ENCODE results near the gene CDC123.
"Not testable (repeated sequence)": the region's sequence is repeated elsewhere in the genome, so short reads cannot be mapped to it uniquely, and the experiment has no call there.

CDC123 gene

DNA sequence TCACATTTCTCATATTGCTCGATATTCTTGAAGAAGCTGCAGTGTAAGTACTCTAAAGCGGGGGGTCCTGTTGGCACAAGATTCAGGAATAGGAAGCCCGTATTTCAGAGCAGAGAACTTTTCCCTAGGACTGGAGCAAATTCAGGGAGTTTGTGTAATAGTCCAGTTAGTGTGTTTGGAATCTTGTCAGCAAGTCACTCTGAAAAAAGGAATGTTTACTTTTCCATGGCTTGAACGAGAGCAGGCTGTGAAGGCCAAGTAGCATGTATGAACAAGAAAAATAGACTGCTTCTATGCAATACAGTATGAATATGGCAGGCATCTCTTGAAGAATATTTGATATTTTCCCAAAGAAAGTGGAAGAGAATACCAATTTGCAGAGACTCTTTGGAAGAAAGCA is 39.8 kb downstream of the CDC123 start:
- no peak for DNase-seq (ENCODE audit: low read depth)

DNA sequence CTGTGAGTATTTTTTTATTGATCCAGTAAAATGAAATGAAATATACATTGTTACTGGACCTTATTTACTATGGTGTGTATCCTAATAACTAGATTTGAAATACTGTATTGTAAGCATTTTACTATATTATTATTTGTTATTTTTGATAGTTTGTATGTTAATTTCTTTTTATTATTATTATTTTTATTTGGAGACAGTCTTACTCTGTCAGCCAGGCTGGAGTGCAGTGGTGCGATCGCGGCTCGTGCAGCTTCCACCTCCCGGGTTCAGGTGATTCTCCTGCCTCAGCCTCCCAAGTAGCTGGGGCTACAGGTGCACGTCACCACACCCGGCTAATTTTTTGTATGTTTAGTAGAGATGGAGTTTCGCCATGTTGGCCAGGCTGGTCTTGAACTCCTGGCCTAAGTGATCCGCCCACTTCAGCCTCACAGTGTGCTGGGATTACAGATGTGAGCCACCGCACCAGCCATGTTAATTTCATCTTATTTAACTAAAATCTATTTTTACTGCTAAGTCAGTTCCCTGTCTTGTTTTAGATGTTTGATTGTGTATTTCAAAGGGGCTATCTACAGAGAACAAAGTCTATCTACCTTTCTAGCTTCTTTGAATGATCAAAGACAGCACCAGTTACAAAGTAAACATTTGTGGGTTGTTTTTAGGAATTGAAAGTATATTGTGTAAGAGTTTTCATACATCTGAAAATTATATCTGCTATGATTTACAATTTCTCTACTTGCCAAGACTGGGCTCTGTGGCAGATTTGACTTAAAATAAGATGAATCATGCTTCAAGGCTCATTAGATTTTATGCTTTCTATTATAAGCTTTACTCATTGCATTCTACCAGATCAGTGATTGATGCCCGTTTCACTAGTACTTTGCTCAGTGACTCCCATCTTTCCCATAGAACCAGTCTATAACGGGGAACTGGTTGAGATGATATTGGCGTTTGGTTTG is 41.6 kb downstream of the CDC123 start:
- no peak for DNase-seq (ENCODE audit: low read depth)

DNA sequence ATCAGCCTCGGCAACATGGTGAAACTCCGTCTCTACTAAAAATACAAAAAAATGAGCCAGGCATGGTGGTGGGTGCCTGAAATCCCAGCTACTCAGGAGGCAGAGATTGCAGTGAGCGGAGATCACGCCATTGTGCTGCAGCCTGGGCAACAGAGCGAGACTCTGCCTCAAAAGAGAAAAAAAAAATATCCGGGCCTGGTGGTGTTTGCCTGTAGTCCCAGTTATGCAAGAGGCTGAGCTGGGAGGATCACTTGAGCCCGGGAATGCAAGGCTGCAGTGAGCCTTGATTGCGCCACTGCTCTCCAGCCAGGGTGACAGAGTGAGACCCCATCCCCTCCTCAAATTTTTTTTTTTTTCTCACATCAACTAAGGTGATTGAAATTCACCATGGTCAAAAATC is 42.8 kb downstream of the CDC123 start:
- no peak for DNase-seq (ENCODE audit: low read depth)

DNA sequence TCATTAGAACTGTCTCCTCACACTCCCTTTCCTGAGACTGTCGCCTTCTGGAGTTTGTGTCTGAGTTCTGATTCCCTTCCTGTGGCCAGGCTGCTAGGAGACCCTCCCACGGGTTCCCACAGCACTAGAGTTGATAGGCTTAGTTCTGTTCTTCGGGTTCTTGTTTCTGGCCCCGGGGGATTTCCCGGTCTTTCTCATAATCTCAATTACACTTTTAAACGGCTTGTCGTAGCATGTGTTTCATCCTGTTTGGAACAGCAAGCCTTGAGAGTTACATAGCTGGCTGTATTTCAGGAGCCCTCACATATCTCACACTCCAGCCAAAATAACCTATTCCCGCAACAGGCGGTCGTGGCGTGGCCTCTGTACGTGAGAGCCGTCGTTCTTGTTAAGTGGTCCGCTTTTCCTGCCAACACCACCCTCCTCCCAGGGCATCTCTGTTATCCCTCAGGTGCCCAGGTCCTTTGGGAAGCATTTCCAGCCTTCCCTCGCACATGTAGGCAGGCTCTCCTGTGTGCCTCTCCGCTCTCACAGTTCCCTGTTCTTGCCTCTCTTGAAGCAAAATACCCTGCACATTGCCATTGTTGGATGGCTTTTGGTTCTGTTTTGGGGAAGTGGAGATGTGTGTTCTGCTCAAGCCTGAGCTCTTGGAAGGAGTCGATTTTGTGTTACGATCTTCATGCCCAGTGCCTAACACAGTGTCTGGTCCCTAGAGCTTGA is 46.0 kb downstream of the CDC123 start:
- DNase-seq (ENCODE audit: low read depth) = peak; percentile 14

DNA sequence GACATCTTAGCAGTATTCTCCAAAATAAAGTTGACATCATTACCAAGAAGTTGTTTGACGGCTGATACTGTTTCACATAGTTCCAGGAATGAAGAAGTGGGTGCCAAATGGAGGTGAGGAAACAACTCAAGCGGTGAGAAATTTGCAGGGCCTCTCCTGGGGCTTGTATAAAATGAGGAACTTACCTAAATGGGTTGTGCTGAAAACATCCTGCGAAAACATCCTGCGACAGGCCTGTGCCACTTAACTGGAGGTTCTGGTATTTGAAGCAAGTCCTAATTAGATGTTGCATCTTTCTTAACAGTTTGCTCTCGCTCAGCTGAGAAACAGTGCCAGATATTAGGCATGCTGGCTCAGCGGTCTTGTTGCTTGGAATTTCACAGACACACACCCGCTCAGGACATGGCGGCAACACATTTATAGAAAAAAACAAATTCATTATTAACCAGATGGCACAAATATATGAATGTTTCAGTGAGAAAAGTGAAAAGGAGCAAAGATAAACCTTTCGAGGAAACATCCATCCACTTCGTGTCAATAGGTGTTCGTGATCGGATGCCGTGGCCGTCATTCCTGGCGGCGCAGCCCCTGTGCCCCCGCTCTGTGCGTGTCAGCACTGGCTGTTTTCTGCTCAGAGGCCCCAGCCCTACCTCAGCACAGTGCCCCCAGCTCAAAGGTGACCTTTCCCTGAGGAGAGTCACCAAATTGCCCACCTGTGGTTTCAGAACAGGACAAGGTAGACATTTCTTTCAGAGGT is 48.1 kb downstream of the CDC123 start:
- no peak for DNase-seq (ENCODE audit: low read depth)

DNA sequence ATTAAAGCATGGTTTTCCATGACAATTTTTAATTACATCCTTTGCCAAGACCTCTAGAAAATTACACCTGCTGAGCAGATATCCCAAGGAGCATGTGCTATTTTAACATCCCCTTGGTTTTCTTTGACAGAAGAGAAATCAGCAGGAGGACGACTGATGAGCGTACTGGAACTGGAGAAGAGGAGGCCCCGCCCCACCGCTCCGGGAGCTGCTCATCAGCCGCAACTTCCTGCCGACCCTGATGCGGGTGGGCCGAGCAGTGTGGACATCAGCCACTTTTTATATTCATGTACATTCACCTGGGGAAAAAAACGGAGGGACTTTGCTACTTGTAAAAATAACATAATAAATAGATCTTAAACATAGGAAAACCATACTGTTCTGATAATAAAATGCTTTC is 54.2 kb downstream of the CDC123 start:
- DNase-seq (ENCODE audit: low read depth) = no peak

DNA sequence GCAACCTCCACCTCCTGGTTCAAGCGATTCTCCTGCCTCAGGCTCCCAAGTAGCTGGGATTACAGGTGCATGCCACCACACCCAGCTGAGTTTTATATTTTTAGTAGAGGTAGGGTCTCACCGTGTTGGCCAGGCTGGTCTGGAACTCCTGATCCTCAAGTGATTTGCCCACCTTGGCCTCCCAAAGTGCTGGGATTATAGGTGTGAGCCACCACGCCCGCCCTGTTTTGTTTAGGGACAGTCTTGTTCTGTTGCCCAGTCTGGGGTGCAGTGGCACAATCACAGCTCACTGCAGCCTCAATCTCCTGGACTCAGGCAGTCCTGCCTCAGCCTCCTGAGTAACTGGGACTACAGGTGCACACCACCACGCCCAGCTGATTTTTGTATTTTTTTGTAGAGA is 54.7 kb downstream of the CDC123 start:
- DNase-seq (ENCODE audit: low read depth) = not testable (repeated sequence)

DNA sequence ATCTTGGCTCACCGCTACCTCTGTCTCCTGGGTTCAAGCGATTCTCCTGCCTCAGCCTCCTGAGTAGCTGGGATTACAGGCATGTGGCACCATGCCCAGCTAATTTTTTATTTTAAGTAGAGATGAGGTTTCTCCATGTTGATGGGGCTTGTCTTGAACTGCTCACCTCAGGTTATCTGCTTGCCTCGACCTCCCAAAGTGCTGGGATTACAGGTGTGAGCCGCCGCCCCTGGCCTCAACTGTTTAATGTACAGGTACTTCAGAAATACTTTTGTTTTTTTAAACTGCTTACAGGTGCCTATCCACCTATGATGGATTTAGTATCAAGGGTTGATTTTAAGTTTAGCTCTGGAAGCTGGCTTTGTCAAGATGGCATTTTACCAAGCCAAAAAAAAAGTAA is 55.6 kb downstream of the CDC123 start:
- no peak for DNase-seq (ENCODE audit: low read depth)

DNA sequence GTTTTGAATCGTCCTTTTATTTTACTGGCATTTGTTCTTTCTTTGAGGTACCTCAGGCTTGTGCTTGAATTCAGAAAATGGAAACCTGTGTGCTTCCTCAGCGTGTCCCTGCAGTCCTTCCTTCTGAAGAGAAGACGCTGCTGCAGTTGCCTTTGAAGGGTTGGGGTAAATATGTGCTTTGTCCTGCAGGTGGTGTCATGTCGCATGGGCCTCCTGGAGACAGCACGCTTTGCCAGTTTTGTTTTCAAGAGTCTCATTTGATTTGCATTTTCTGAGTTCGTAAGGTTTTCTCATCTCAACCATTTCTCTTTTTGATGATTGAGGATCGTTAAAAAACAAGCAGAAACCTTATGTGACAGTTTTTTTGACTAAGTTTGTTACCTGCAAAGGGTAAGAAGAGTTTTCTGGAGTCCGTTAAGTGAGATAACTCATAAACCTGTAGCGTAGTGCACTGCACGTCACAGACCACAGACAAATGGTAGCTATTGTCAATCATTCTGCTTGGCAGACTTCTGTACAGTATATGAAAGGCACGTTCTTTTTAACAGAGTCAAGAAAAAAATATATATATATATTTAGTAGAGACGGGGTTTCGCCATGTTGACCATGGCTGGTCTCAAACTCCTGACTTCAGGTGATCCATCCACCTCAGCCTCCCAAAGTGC is 57.0 kb downstream of the CDC123 start:
- DNase-seq (ENCODE audit: low read depth) = no peak

DNA sequence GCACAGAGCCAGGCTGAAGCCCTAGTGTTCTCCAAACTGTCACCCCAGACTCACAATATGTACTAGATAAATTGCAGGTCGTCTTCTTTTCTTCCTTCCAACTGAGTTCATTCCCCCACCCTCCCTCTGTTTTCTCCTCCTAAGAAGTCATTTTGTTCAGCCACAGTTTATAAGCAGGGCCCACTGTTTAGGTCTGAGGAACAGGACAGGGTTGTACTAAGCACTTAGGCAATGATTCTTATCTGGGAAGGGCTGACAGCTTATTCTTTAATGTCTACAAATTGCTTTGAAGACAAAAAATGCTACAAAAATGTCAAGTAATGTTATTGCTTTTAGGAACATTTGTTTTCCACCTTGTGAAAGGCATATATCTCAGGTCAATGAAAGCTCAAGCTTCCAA is 59.1 kb downstream of the CDC123 start:
- no peak for DNase-seq (ENCODE audit: low read depth)

DNA sequence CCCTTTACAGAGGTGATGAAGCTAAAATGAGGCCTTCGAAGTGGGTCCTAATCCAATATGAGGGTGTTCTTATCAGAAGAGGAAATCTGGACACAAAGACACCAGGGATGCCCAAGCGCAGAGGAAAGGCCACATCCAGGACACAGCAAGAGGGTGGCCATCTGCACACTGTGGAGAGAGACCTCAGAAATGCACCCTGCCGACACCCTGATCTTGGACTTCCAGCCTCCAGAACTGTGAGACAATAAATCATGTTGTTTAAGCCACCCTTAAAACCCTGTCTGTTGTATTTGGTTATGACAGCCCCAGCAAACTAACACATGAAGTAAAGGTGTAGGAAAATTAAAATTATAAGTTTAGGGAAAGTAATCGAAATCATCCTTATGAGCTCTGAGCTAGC is 64.0 kb downstream of the CDC123 start:
- no peak for DNase-seq (ENCODE audit: low read depth)

DNA sequence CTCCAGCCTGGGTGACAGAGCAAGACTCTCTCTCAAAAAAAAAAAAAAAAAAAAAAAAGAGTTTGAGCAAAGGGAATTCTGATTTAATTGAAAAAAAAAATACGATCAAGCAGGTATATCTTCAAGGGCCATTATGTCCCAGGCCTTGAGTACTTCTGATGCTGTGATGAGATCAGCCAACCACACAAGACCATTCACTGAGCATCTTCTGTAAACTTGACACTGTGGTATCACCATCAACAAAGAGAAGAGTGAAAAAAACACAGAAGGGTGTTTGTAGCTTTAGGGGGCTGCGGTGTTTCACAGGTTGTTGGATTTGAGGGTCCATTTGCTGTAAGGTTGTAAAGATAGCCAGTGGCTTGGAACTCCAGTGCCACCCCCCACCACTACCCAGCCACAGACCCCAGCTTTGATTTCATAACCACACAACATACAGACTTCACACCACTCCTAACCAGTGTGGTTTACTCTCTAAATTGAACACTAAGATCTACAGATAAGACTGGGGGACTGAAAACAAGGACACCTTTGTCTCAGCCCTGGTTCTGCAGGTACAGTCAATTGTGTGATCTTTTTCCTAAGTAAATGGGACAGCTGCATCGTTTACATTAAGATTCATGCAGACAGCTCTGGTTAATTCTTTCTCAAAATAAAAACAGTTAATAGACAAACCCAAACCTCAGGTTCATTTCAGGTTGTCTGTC is 66.4 kb downstream of the CDC123 start:
- no peak for DNase-seq (ENCODE audit: low read depth)

DNA sequence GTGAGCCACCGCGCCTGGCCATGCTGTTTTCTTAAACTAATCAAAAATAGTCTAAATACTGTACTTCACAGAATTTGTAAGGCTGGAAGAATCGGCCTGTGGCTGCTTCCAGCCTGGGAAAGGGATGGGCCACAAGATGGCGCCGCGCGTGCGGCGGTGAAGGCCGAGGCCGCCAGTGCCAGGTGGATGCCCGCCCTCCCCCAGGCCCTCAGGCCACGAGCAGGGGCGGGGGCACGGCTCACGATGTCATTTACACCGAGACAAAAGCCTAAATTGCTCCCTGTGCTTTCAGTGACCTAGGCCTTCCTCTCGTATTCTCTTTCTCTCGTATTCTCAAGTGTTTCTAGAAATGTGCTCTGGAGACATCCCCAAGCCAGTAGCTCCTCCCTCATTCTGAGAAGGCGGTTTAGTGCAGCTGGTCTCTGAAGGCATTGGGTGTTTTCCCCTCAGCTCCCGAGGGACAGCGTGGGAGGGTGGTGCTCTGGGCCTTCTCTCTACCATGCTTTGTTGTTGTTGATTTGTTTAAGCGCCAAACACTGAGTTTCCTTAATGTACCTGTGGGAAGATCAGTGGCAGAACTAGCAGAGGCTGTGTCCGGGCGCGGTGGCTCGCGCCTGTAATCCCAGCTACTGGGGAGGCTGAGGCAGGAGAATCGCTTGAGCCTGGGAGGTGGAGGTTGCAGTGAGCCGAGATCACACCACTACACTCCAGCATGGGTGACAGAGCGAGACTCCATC is 68.4 kb downstream of the CDC123 start:
- peak; percentile 32 for DNase-seq (ENCODE audit: low read depth)

DNA sequence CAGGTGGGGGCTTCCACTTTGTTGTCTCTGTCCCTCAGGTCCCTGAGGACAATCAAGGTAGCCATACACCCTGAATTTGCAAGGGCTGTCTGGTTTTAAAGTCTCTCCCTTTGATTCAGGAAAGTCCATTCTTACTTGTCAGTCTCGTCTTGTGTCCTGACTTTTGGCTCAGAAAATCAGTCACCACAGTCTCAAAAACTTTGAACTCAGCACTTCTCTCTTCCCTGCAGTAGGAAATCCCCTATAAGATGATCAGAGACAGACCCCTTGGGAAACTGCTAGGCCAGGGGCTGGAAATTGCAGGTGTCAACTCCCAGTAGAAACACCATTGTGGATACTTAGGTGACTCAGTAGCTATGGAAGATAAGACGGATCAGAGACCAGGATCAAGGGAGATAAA is 73.1 kb downstream of the CDC123 start:
- no peak for DNase-seq (ENCODE audit: low read depth)

DNA sequence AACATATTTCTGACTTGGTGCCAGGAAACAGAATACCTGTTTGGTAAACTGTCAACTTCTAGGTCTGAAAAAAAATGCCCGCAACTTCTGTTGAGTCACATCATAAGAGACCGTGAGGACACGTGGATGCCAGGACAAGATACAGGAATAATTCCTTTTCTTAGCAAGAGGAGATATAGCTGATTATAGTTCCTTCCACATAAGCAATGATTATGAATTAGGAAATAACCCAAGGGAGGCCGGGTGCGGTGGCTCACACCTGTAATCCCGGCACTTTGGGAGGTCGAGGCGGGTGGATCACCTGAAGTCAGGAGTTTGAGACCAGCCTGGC is 75.2 kb downstream of the CDC123 start:
- DNase-seq (ENCODE audit: low read depth) = no peak

DNA sequence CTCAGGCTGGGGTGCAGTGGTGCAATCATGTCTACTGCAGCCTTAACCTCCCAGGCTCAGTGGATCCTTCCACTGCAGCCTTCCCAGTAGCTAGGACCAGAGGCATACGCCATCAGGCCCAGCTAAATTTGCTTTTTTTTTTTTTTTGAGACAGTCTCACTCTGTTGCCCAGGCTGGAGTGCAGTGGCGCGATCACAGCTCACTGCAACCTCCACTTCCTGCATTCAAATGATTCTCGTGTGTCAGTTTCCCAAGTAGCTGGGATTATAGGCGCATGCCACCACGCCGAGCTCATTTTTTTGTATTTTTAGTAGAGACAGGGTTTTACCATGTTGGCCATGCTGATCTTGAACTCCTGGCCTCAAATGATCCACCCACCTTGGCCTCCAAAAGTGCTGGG is 81.9 kb downstream of the CDC123 start:
- DNase-seq (ENCODE audit: low read depth) = not testable (repeated sequence)

DNA sequence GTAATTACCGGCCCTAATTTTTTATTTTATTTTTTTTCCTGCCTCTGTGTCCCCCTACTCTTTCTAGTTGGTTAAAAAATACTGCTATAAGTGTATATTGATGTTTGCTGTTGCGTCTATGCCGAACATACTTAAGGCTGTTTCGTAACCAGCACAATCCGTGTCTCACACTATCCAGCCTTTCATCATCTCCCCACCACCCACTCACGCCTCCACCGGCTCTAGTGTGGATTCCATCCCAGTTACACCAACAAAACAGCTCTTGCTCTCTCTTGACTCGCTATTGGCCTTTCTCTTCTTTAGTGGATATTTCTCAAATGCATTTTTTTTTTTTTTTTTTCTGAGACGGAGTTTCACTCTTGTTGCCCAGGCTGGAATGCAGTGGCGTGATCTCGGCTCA is 83.3 kb downstream of the CDC123 start:
- DNase-seq (ENCODE audit: low read depth) = no peak

DNA sequence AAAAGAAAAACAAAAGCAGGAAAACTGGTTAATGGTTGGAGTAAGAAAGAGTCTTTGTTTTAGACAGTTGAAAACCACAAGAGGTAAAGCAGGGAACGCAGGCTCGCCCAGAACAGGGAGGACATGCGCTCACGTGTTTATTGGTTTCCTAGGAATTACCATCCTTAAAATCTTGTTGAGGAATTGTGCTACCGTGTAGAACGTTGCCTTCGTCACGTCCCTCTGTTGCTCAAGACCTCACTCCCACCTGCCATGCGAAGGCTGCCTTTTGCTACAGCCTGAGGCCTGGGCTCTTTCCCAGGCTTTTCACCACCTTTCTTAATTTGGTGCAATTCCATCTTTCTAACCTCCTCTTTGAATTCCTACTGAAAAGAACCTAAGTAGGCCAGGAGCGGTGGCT is 91.8 kb downstream of the CDC123 start:
- no peak for DNase-seq (ENCODE audit: low read depth)

DNA sequence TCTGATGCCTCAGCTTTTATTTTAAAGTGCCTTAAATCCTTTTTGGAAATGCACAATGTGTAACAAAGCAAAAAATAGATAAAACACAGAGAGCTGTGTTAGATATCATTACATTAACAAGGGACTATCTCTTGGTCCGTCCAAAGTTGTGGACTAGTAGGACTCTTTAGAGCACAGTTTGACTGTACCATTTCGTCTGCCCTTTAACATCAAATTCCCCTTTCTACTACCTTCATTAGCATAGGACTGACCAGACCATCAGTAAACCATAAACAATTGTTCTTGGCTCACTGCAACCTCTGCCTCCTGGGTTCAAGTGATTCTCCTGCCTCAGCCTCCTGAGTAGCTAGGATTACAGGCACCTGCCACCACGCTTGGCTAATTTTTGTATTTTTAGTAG is 101.8 kb downstream of the CDC123 start:
- not testable (repeated sequence) for DNase-seq (ENCODE audit: low read depth)

DNA sequence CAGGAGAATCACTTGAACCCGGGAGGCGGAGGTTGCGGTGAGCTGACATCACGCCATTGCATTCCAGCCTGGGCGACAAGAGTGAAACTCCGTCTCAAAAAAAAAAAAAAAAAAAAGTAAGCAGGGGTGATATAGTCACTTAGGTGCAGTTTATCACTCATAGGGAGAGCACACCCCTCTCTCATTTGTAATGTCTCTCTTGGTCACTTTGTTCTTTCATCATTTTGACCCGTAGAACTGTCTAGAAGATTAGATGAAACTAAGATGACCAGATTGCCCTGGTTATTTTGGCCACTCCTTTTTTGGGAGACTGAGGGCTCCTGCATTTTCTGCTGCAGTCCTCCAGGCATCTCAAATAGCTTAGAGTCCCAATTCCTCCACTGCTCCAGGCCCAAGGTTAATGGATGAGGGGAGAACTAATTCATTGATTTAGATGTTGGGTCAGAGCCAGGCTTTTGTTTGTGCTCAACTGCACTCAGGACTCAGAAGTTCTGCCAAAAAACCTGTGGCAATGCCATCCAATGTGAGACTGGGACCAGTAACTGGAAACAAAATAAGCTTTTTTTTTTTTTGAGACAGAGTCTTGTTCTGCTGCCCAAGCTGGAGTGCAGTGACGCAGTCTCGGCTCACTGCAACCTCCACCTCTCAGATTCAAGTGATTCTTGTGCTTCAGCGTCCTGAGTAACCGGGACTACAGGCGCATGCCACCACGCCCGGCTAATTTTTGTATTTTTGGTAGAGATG is 103.4 kb downstream of the CDC123 start:
- DNase-seq (ENCODE audit: low read depth) = no peak
